HL-60/S4 treated with retinoic acid at 250 ng/mL for 4 days and 3 days (cell line): ENCODE measurements around the gene BGN.

ENCODE experiments used
- in situ Hi-C: fragments of 300-500 bp; cut with MboI; formaldehyde crosslinking; loops from 2 replicates; pipeline ENCODE4 v1.7.0; 2022; ENCODE audit warnings: low sequenced_read_pairs

Gene BGN

GRCh38 chrX:153524234-153524633 is 29.5 kb downstream of the BGN start:
- in situ Hi-C loops, result no loop called here

- in situ Hi-C loops, result no loop called here
These were observed 30.7 kb downstream of the BGN start for GRCh38 chrX:153525451-153525850.

DNA sequence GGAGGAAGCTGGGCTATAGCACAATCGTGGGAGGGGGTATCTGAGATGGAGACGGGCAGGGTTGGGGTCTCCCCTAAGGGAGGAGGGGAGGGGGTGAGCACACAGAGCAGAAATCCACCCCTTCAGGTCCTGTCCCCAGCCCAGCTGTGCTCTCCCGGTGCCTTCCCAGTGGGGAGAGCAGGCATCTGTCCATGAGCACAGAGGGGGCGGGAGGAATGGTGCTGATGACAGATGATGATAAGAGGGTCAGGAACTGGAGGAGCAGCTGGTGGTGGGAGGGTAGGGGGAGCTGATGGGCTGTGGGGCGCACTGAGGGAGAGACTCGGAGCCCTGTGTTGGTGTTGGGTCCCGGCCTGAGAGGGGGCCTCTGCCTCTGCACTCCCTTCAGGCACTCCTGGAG is 31.3 kb downstream of the BGN start:
- in situ Hi-C loops, result no loop called here

DNA sequence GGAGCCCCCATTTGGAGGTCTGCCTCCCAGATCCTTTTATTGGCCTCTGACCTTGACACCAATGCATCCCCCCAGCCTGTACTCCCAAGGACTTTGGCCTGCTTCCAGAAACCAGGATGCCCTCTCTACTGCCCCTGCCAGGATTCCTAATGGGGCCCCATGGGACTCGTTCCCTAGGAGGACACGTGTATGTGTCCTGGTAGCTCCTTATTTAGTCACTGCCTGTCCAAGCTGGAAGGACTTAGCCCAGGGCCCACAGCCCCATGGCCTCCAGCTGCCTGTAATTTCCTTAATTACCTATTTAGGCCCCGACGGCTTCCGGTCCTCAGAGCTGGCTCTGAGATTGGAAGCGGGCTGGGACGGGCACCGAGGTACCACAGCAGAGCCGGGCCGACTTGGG is 32.0 kb downstream of the BGN start:
- in situ Hi-C loops, result no loop called here

DNA sequence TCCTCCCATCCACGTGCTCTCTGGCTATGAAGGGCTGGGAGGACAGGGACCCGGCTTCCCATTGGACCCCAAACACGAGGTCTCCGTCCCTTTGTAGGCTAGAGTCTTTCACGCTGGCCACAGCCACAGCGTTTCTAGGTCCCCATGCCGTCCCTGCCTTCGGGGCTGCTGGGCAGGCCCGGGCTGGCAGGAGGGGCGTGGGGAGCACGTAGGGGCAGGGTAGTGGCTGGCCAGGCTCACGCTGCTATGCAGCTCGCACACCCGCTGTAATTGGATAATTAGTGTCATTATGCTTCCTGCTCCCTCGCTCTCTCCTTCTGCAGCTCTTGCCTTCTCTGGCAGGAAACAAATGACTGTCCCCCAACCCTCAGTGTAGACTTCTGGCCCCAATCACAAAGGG is 32.4 kb downstream of the BGN start:
- in situ Hi-C loops, result no loop called here

DNA sequence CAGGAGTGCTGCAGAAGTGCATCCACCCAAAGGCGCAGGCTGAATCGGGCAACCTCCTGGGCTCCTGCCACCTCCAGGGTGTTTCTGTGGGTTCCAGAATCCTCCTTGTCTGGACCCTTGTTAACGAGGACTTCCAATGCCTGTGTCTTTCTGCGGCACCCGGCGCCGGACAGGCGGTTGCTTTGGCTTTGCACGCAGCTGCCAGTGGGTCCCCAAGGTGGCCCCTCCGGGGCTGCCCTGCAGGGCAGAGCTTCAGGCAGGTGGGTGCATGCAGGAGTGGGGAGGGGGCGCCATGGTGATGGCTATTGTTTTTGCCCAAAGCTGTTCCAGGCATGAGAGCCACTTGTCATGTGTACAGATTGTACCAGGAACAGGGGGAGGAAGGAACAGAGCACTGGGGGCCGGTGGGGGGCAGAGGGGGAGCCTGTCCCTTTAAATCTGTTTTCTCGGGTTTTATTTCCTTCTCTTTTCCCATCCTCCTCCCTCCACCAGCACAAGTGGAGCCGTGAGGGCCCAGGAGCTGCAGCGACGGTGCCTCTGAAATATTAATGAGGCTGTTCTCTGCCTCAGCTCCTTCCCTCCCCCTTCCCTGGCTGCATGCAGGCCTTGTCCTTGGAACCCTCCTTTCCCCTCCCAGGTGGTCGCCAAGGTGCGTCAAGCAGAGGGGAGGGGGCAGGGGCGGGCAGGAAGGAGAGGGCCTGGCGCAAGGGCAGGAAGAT is 35.8 kb downstream of the BGN start:
- in situ Hi-C loops, result no loop called here

- in situ Hi-C loops, result no loop called here
These were observed 38.3 kb downstream of the BGN start for GRCh38 chrX:153533091-153533490.

DNA sequence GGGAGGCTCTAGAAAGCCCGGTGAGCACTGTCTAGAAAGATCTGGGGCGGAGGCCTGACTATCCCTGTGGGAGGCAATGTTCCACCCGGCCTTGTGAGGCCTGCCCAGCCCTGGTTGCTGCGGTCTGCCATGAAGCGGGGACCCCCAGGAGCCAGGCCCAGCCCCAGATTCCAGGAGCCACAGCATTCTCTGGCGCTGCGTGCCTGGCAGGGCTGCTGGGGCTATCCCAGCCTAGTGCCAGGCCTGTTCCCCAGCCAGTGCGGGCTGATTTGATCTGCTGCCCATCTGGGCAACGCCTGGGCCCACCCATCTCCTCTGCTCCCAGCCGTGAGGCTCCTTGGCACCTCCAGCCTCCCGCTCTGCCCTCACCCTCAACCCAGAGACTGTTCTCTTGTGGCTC is 42.3 kb downstream of the BGN start:
- in situ Hi-C loops, result no loop called here

DNA sequence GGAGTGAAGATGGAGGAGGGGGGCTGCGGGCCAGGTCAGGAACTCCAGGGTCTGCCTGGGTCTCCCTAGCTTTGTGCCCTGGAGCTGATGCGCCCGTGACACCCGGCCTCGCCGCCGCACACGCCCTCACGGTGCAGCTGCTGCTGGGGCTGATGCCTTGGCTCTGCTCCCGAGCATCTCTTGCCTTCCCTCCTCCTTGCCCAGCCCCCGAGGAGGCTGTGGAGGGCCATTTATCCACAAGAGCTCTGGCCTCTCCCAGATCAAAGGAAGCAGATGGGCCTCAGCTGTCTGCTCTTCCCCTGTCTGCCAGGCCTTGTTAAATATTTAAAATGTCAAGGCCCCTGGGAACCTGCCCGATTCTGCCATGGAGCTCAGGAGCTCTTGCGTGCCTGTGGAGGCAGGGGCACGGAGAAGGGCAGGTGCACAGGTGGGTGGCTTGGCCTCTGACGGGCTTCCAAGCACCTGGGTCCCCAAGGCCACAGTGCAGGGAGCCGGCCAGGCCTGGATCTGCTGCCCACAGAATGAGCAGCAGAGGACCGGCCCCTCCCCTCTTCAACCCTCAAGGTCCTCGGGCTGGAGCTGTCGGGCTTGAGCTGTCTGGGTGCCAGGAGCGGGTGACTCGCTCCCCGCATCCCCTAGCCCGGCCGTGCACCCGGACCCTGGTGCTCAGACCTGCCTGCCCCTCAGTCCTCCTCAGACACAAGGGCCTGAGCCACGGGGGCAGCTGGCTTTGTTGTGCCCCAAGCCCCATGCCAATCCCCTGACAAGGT is 42.9 kb downstream of the BGN start:
- in situ Hi-C loops, result no loop called here

DNA sequence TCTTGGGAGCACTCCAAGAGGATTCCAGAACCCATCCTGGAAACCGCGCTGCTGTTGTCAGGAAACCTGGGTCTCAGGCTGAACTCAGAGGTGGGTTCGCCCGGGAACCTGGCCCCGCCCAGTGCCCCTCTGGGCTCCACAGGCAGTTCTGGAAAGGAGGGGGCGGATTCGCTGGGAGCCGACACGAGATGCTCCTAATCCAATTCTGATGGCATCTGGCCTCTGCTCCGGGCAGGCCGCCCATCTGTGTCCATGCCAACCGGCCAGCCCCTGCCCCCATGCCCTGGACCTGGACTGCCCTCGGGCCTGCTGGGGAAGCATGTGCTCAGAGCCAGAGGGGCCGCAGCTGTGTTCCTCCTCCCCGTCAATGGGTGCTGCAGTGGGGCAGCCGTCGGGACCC is 43.6 kb downstream of the BGN start:
- in situ Hi-C loops, result no loop called here

- in situ Hi-C loops, result no loop called here
These were observed 44.6 kb downstream of the BGN start for GRCh38 chrX:153539171-153539978.

GRCh38 chrX:153539979-153540358 is 45.2 kb downstream of the BGN start:
- in situ Hi-C loops, result no loop called here

- in situ Hi-C loops, result no loop called here
These were observed 49.9 kb downstream of the BGN start for GRCh38 chrX:153544727-153545126.

GRCh38 chrX:153546386-153546785 is 51.6 kb downstream of the BGN start:
- in situ Hi-C loops, result no loop called here

- in situ Hi-C loops, result no loop called here
These were observed 52.4 kb downstream of the BGN start for GRCh38 chrX:153547195-153547594.

GRCh38 chrX:153549231-153549630 is 54.5 kb downstream of the BGN start:
- in situ Hi-C loops, result no loop called here

DNA sequence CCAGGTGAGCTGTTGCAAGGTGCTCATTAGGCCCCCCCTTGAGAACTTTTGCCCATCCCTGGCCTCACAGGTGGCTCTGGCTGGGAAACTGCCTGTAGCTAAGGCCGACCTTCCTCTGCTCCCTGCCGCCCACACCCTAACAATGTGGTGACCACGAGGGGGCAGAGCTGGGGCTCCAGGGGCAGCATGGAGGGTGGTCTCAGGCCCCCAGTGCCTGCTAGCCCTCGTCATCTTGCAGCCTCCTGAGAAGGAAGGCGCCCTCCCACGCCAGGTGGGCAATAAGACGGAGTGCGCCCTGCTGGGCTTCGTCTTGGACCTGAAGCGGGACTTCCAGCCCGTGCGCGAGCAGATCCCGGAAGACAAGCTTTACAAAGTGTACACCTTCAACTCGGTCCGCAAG is 55.0 kb downstream of the BGN start:
- in situ Hi-C loops, result loop anchor here (10.0 kb wide), 1 partner anchor 105 kb away; no protein-coding TSS in a partner anchor

- in situ Hi-C loops, result loop anchor here (10.0 kb wide), 1 partner anchor 104 kb away; no protein-coding TSS in a partner anchor
These were observed 56.4 kb downstream of the BGN start for GRCh38 chrX:153551135-153551534.

- in situ Hi-C loops, result loop anchor here (10.0 kb wide), 1 partner anchor 100 kb away; no protein-coding TSS in a partner anchor
These were observed 59.9 kb downstream of the BGN start for GRCh38 chrX:153554519-153555167.

DNA sequence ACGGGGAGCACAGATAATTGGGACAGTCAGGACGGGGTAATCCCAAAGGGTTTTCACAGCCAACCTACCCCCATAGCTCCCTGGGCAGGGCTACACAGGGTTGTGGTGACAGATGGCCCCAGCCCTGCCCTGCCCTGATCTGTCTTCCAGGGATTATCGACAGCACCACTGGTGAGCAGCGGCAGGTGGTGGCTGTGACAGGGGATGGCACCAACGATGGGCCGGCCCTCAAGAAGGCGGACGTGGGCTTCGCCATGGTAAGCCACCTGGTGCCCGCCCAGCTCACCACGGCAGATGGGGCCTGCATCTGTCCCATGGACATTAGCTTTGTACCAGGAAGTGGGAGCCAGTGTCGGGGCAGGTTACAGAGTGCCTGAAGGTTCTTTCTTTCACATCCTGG is 62.0 kb downstream of the BGN start:
- in situ Hi-C loops, result loop anchor here (10.0 kb wide), 1 partner anchor 98 kb away; no protein-coding TSS in a partner anchor
